BLaER1 treated with 17β-estradiol and CSF1 and Interleukin-3, amounts not matched to agents 10 nM and 100 nM (cell line): ENCODE data around the gene ST8SIA1.
"Not testable (repeated sequence)": the region's sequence is repeated elsewhere in the genome, so short reads cannot be mapped to it uniquely, and the experiment has no call there.

Source experiments
- H3K27ac ChIP-seq, 11 experiments: shearing (Covaris generic); formaldehyde crosslinking; 2 replicates each; pipeline ENCODE4 v1.8.1; 2022
- H3K27me3 ChIP-seq, 11 experiments: shearing (Covaris generic); formaldehyde crosslinking; 2 replicates each; pipeline ENCODE4 v1.8.1; 2022
- H3K36me3 ChIP-seq, 11 experiments: shearing (Covaris generic); formaldehyde crosslinking; 2 replicates each; pipeline ENCODE4 v1.8.1; 2022
- H3K4me1 ChIP-seq, 10 experiments: shearing (Covaris generic); formaldehyde crosslinking; 2 replicates each; pipeline ENCODE4 v1.8.1; 2022
- H3K4me2 ChIP-seq, 11 experiments: shearing (Covaris generic); formaldehyde crosslinking; 2 replicates each; pipeline ENCODE4 v1.8.1; 2022
- H3K4me3 ChIP-seq, 10 experiments: shearing (Covaris generic); formaldehyde crosslinking; 2 replicates each; pipeline ENCODE4 v1.8.1; 2022
- H3K9ac ChIP-seq, 11 experiments: shearing (Covaris generic); formaldehyde crosslinking; 2 replicates each; pipeline ENCODE4 v1.8.1; 2022
- H3K9me3 ChIP-seq, 11 experiments: shearing (Covaris generic); formaldehyde crosslinking; replicated peaks in 1 of 11; 2 replicates each; pipeline ENCODE4 v1.8.1; 2022
- H4K20me1 ChIP-seq, 11 experiments: shearing (Covaris generic); formaldehyde crosslinking; 2 replicates each; pipeline ENCODE4 v1.8.1; 2022
- Cebpa-rat ChIP-seq, 11 experiments: shearing (Covaris generic); IDR thresholded peaks; 2 replicates each; pipeline ENCODE4 v1.8.1; 2022

Gene ST8SIA1

DNA sequence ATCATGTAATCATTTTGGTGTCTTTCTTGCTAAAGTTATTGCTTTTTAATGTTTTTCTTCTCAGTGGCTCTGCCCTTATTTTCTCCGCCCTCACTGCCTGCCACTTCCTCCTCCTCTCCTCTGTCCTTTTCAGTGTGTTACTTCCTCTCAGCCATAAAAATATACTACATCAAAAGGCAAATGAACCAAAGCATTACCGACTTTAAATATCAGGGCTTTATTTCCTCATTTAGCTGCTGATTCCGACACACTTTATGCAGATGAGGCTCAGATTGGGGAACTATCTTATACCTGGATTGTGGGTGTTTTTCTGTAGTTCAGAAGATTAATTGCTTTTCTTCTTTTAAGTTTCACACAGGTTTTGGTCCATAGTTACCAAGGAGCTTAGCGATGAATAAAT lies 170.4 kb downstream of the ST8SIA1 start:
- peak overlapping the region in 1 of 10 experiments; percentile 13; a peak in 1 of 20 replicates for H3K4me3 ChIP-seq
- peak overlapping the region; percentile 53 to 83 (median 68) for H3K4me2 ChIP-seq
- H3K27ac ChIP-seq: peak overlapping the region in 10 of 11 experiments; percentile 22 to 73 (median 56); a peak in 19 of 22 replicates
- no peaks in the 10 kb centered on the region for H3K36me3 ChIP-seq
- peak overlapping the region in 7 of 11 experiments; percentile 17 to 59 (median 25); a peak in 6 of 22 replicates for H3K9ac ChIP-seq
- no peak for TF ChIP-seq Cebpa-rat (IDR thresholded peaks at IDR 0.05)
- peaks cover 0 to 16% (median 7%) of the 10 kb centered on the region in 11 experiments; a peak in 9 of 22 replicates for H3K9me3 ChIP-seq
- H3K27me3 ChIP-seq: no peaks in the 10 kb centered on the region
- H4K20me1 ChIP-seq: no peaks in the 10 kb centered on the region
- peaks cover 34 to 63% (median 50%) of the 10 kb centered on the region in 10 experiments for H3K4me1 ChIP-seq

- peak overlapping the region; percentile 10 to 73 (median 53); a peak in 19 of 22 replicates for H3K27ac ChIP-seq
- no peaks in the 10 kb centered on the region for H3K36me3 ChIP-seq
- H3K27me3 ChIP-seq: no peaks in the 10 kb centered on the region
- peaks cover 0 to 16% (median 7%) of the 10 kb centered on the region in 11 experiments; a peak in 9 of 22 replicates for H3K9me3 ChIP-seq
- H3K9ac ChIP-seq: peak overlapping the region in 9 of 11 experiments; percentile 3 to 59 (median 25); a peak in 13 of 22 replicates
- H3K4me2 ChIP-seq: peak overlapping the region; percentile 53 to 83 (median 68)
- peak overlapping the region in 2 of 10 experiments; percentile 13 to 17; a peak in 1 of 20 replicates for H3K4me3 ChIP-seq
- H4K20me1 ChIP-seq: no peaks in the 10 kb centered on the region
- H3K4me1 ChIP-seq: peaks cover 34 to 67% (median 52%) of the 10 kb centered on the region in 10 experiments
- no peak for TF ChIP-seq Cebpa-rat (IDR thresholded peaks at IDR 0.05)
Measured at GRCh38 chr12:22163594-22163993, 170.9 kb downstream of the ST8SIA1 start.

DNA sequence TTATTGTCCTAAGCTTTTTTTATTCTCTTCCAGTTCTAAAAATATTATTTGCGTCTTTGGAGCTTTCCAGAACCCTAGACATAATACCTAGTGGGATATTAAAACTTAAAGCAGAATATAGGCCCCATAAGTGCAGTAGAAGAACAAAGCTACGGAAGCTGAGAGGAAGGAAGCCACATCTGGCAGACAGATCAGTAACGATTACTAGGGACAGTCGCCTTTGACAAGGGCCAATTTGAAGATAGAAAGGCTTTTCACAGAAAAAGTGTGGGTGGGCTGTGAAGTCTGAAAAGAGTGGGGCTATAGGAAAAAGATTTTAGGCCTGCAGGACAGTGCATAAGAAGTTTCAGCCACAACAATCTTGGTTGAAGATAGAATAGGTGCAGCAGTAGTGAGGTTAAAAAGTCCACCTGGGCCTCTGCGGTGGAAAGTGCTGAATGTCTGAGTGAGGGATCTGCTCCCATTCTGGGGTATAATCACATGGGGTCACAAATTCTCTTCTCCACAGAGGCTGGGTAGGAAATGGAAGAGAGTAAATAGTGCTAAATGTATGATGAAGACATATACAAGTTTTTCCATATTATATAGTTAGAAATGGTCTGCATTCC lies 174.0 kb downstream of the ST8SIA1 start:
- H3K9me3 ChIP-seq: peaks cover 0 to 17% (median 8%) of the 10 kb centered on the region in 11 experiments; a peak in 12 of 22 replicates
- H4K20me1 ChIP-seq: no peaks in the 10 kb centered on the region
- no peaks in the 10 kb centered on the region for H3K27me3 ChIP-seq
- H3K27ac ChIP-seq: peak overlapping the region in 6 of 11 experiments; percentile 17 to 63 (median 40); a peak in 7 of 22 replicates
- no peak for TF ChIP-seq Cebpa-rat (IDR thresholded peaks at IDR 0.05)
- H3K4me1 ChIP-seq: peaks cover 34 to 60% (median 50%) of the 10 kb centered on the region in 10 experiments
- H3K9ac ChIP-seq: peak overlapping the region in 4 of 11 experiments; percentile 21 to 47 (median 29); a peak in 6 of 22 replicates
- no peaks in the 10 kb centered on the region for H3K36me3 ChIP-seq
- H3K4me2 ChIP-seq: peak overlapping the region; percentile 27 to 79 (median 69)
- H3K4me3 ChIP-seq: no peak overlapping the region

DNA sequence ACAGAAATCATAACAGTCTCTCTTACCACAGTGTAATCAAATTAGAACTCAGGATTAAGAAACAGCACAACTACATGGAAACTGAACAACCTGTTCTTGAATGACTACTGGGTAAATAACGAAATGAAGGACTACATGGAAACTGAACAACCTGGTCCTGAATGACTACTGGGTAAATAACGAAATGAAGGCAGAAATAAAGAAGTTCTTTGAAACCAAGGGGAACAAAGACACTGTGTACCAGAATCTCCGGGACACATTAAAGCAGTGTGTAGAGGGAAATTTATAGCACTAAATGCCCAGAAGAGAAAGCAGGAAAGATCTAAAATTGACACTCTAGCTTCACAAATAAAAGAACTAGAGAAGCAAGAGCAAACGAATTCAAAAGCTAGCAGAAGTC lies 185.2 kb downstream of the ST8SIA1 start:
- H3K4me2 ChIP-seq, H3K27me3 ChIP-seq, H3K4me3 ChIP-seq, H3K36me3 ChIP-seq, H3K9ac ChIP-seq, H4K20me1 ChIP-seq, H3K27ac ChIP-seq: not testable (repeated sequence)
- H3K9me3 ChIP-seq: peaks cover 6 to 18% (median 13%) of the 10 kb centered on the region in 11 experiments; a peak in 18 of 22 replicates
- peaks cover 0 to 10% (median 0%) of the 10 kb centered on the region in 10 experiments; a peak in 2 of 20 replicates for H3K4me1 ChIP-seq

GRCh38 chr12:22146686-22147085 lies 187.8 kb downstream of the ST8SIA1 start:
- not testable (repeated sequence) for H3K4me3 ChIP-seq, H3K36me3 ChIP-seq, H4K20me1 ChIP-seq, H3K27ac ChIP-seq, H3K27me3 ChIP-seq, H3K9ac ChIP-seq
- peaks cover 0 to 10% (median 0%) of the 10 kb centered on the region in 10 experiments; a peak in 2 of 20 replicates for H3K4me1 ChIP-seq
- peak overlapping the region in 1 of 11 experiments; percentile 18; a peak in 2 of 22 replicates for H3K4me2 ChIP-seq
- peaks cover 3 to 12% (median 8%) of the 10 kb centered on the region in 11 experiments; a peak in 18 of 22 replicates for H3K9me3 ChIP-seq
